ENCODE measurements around the gene BRD3. TPM values are rescaled to one million over a fixed set of nuclear protein-coding genes. Genes with fewer than 3 reads are reported as not detected.
"Not testable (repeated sequence)": the region's sequence is repeated elsewhere in the genome, so short reads cannot be mapped to it uniquely, and the experiment has no call there.

The BRD3 gene
- total RNA-seq, 4 donors from 2014 or later = 10.8 to 21.5 (median 16.5) TPM

DNA sequence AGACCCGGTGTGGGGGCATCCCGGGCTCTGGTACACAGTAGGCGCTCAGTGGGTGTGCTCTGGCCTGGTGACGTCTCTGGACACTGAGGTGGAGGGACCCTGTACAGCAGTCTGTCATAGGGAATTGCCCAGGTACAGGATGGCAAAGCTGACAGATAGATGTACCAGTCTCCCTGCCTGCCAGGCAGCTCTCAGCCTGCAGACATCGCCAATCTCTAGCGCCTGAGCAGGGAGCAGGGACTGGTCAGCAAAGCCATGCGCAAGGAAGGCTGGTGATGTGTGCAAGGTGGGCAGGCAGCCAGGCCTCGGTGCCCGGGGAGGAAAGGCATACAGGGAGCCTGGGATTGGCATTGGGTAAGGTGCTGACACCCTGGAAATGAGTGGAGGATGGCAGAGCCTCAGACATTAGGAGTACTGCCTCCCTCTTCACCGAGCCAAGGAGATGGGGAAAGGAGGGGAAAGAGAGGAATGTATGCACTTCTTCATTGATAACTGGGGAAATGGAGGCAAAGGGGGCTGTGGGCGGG is 33.9 kb upstream of the BRD3 start:
- Histone ChIP-seq H3K9me3 (no peaks in the 10 kb centered on the region), H3K27me3 (peaks cover 0 to 7% (median 3%) of the 10 kb centered on the region in 3 donors), H3K27ac (no peak overlapping the region), H3K36me3 (no peaks in the 10 kb centered on the region), H3K4me1 (no peaks in the 10 kb centered on the region), H3K4me3 (no peak overlapping the region)
- no peak for ATAC-seq
- in situ Hi-C loops (cut with MboI; ENCODE audit: low sequenced_read_pairs in 4 of 4) = no loop called here
- no peak for DNase-seq
- intact Hi-C loops (cut with DNase I; ENCODE audit: low total_unique reads) = no loop called here
- TF ChIP-seq POLR2A (IDR thresholded peaks at IDR 0.05) (no peak), CTCF (IDR thresholded peaks at IDR 0.05 in 4 of 5, conservative IDR thresholded peaks at IDR 0.05 in 1 of 5) (no peak)

GRCh38 chr9:134101133-134101532 is 33.3 kb upstream of the BRD3 start:
- H3K9me3 ChIP-seq; DNase-seq; H3K27ac ChIP-seq; H3K4me3 ChIP-seq; ATAC-seq; H3K27me3 ChIP-seq; H3K36me3 ChIP-seq; in situ Hi-C loops (cut with MboI; ENCODE audit: low sequenced_read_pairs in 4 of 4); H3K4me1 ChIP-seq; intact Hi-C loops (cut with DNase I; ENCODE audit: low total_unique reads): not testable (repeated sequence)

DNA sequence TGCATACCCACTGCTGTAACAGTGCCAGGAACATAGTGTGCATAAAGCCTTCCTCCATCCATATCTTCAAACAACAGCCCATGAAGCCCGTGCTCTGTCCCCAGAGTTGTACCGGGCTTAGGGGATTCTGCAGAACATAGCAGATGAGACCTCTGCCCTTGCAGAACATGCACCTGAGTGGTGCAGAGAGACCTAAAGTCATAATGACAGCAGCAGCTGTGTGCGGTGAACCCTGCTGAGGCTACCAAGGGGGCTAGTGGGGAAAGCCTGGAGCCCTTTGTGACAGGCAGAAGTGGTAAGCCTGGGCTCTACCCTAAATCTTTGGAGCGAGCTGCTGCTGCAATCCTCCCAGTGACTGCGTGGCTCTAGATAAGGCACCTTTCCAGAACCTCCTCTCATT is 32.2 kb upstream of the BRD3 start:
- ATAC-seq (no peak), DNase-seq (no peak)
- H3K9me3 ChIP-seq = no peaks in the 10 kb centered on the region
- peaks cover 0 to 7% (median 0%) of the 10 kb centered on the region in 3 donors for H3K27me3 ChIP-seq
- no peaks in the 10 kb centered on the region for H3K36me3 ChIP-seq
- no peaks in the 10 kb centered on the region for H3K4me1 ChIP-seq
- no peak overlapping the region for H3K4me3 ChIP-seq
- no peak overlapping the region for H3K27ac ChIP-seq
- in situ Hi-C loops (cut with MboI; ENCODE audit: low sequenced_read_pairs in 4 of 4) (no loop called here), intact Hi-C loops (cut with DNase I; ENCODE audit: low total_unique reads) (no loop called here)
- no peak for TF ChIP-seq POLR2A (IDR thresholded peaks at IDR 0.05)
- TF ChIP-seq CTCF (IDR thresholded peaks at IDR 0.05 in 4 of 5, conservative IDR thresholded peaks at IDR 0.05 in 1 of 5) = no peak

- Histone ChIP-seq H3K27me3 (peaks cover 0 to 7% (median 0%) of the 10 kb centered on the region in 3 donors), H3K9me3 (no peaks in the 10 kb centered on the region), H3K4me3 (no peak overlapping the region), H3K36me3 (no peaks in the 10 kb centered on the region), H3K27ac (no peak overlapping the region), H3K4me1 (no peaks in the 10 kb centered on the region)
- ATAC-seq (peak; percentile 56 to 81), DNase-seq (peak in 1 of 2 donors; percentile 30)
- intact Hi-C loops (cut with DNase I; ENCODE audit: low total_unique reads) (loop anchor here (10.0 kb wide), 1 partner anchor 104 kb away; the partner anchor contains the start of gene VAV2), in situ Hi-C loops (cut with MboI; ENCODE audit: low sequenced_read_pairs in 4 of 4) (loop anchor here (5.0 to 10.0 kb wide), 3 partner anchors 304 to 312 kb away; no protein-coding TSS in a partner anchor)
- no peak for TF ChIP-seq POLR2A (IDR thresholded peaks at IDR 0.05)
- TF ChIP-seq CTCF (IDR thresholded peaks at IDR 0.05 in 4 of 5, conservative IDR thresholded peaks at IDR 0.05 in 1 of 5) = peak; percentile 62 to 88 (median 87)
These were observed 31.4 kb upstream of the BRD3 start for GRCh38 chr9:134099123-134099761.

GRCh38 chr9:134089972-134090371 is 22.1 kb upstream of the BRD3 start:
- intact Hi-C loops (cut with DNase I; ENCODE audit: low total_unique reads) (loop anchor here (10.0 kb wide), 1 partner anchor 95 kb away; the partner anchor contains the start of gene VAV2), in situ Hi-C loops (cut with MboI; ENCODE audit: low sequenced_read_pairs in 4 of 4) (loop anchor here in 2 of 4 donors (10.0 kb wide), 1 partner anchor 295 kb away; no protein-coding TSS in a partner anchor)
- Histone ChIP-seq H3K4me1 (no peaks in the 10 kb centered on the region), H3K9me3 (no peaks in the 10 kb centered on the region), H3K36me3 (no peaks in the 10 kb centered on the region), H3K27me3 (peaks cover 0 to 3% (median 0%) of the 10 kb centered on the region in 3 donors), H3K27ac (no peak overlapping the region), H3K4me3 (no peak overlapping the region)
- DNase-seq (no peak), ATAC-seq (no peak)
- no peak for TF ChIP-seq POLR2A (IDR thresholded peaks at IDR 0.05)
- no peak for TF ChIP-seq CTCF (IDR thresholded peaks at IDR 0.05 in 4 of 5, conservative IDR thresholded peaks at IDR 0.05 in 1 of 5)
